ENCODE results near the gene DYNLT4. TPM values are rescaled to one million over a fixed set of nuclear protein-coding genes. Genes with fewer than 3 reads are reported as not detected.

Gene DYNLT4
- total RNA-seq, 2 experiments from 2014 or later: 0.36 to 1.1 TPM

DNA sequence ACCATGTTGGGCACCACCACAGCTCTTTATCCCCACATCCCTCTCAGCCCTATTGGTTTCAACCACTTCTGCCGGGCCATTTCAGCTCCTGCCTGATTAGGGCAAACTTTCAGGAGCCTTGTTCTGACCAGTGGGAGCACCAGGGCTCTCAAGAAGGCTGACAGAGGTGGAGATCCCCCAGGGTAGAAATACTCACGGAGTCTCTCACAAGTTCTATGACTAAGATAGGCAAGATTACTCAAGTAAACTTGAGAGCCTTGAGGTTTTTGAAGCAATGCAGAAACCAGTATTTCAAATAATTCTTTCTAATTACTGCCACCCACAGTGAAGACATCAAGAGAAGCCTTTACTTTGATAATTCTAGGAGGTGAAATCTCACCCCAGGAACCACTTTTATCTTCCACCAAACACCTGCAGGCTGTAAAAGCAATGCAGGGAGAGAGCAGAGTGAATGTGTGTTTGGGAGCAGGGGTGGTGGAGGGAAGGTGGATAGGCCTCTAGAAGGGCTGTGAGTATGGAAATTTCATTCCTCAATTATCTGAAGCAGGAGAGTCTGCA, 42.5 kb upstream of the DYNLT4 start:
- POLR2A ChIA-PET: interaction anchor here (0.6 to 1.5 kb wide), 3 partner anchors 23 to 453 kb away, joined by 3 to 5 read pairs (median 3); partner anchors contain the start of gene RNU5D-1
- DNase-seq (no peak), ATAC-seq (peak; percentile 76)
- TF ChIP-seq, protein P1, sequence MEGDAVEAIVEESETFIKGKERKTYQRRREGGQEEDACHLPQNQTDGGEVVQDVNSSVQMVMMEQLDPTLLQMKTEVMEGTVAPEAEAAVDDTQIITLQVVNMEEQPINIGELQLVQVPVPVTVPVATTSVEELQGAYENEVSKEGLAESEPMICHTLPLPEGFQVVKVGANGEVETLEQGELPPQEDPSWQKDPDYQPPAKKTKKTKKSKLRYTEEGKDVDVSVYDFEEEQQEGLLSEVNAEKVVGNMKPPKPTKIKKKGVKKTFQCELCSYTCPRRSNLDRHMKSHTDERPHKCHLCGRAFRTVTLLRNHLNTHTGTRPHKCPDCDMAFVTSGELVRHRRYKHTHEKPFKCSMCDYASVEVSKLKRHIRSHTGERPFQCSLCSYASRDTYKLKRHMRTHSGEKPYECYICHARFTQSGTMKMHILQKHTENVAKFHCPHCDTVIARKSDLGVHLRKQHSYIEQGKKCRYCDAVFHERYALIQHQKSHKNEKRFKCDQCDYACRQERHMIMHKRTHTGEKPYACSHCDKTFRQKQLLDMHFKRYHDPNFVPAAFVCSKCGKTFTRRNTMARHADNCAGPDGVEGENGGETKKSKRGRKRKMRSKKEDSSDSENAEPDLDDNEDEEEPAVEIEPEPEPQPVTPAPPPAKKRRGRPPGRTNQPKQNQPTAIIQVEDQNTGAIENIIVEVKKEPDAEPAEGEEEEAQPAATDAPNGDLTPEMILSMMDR (IDR thresholded peaks at IDR 0.05): no peak
- no peak overlapping the region for H3K4me3 Mint-ChIP-seq
- peak overlapping the region; percentile 28 for H3K27ac Mint-ChIP-seq
- no peaks in the 10 kb centered on the region for H3K9me3 Mint-ChIP-seq
- peaks cover 17% of the 10 kb centered on the region for H3K4me1 Mint-ChIP-seq (ENCODE audit: low read depth)
- CTCF ChIA-PET: no interaction called here
- intact Hi-C loops (cut with micrococcal nuclease): no loop called here
- no peaks in the 10 kb centered on the region for H3K27me3 Mint-ChIP-seq
- H3K36me3 Mint-ChIP-seq (ENCODE audit: low read depth): peaks cover 15% of the 10 kb centered on the region

DNA sequence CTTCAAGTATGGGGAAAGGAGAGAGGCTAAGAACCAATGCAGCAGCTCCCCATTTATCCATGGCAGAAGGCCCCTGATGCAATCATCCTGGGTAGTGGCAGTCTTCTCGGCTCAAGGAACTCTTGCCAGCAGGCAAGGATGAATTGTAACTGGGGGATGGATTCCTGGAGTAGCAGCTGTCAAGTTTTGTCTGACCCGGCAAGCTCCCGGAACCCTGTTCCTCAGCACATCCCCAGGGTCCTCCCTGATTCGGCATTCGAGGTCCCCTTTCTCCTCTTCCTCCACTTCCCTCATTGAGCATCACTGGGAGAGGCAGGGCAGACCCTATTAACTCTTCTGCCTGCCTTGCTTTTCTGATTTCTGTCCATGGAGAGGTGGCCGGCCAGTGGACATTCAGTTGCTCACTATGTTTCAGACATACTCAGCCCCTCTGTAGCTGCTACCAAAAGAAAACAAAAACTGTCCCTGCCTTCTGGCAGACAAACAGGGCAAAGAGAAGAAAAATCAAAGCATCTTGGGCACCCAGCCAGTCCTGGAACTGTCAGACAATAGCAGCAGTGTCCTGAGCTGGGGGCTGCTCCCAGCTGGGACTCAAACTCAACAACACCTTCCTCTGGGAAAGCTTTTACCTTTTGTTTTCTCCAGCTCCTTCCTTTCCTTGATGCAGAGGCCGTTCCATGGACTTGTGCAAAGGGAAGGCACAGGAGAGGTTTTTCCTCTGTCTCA, 41.5 kb upstream of the DYNLT4 start:
- Mint-ChIP-seq H3K36me3 (ENCODE audit: low read depth) (peaks cover 11% of the 10 kb centered on the region), H3K4me3 (no peak overlapping the region), H3K9me3 (no peaks in the 10 kb centered on the region), H3K27ac (no peak overlapping the region), H3K4me1 (ENCODE audit: low read depth) (peaks cover 17% of the 10 kb centered on the region), H3K27me3 (no peaks in the 10 kb centered on the region)
- ATAC-seq (no peak), DNase-seq (no peak)
- POLR2A ChIA-PET: interaction anchor here (0.6 to 1.5 kb wide), 6 partner anchors 22 to 452 kb away, joined by 3 to 5 read pairs (median 3); partner anchors contain the start of genes EIF2B3 and RNU5D-1
- intact Hi-C loops (cut with micrococcal nuclease): no loop called here
- TF ChIP-seq, protein P1 (IDR thresholded peaks at IDR 0.05): no peak
- CTCF ChIA-PET: interaction anchor here (0.6 to 1.2 kb wide), 2 partner anchors 12 to 16 kb away, joined by 3 read pairs; no protein-coding TSS in a partner anchor

DNA sequence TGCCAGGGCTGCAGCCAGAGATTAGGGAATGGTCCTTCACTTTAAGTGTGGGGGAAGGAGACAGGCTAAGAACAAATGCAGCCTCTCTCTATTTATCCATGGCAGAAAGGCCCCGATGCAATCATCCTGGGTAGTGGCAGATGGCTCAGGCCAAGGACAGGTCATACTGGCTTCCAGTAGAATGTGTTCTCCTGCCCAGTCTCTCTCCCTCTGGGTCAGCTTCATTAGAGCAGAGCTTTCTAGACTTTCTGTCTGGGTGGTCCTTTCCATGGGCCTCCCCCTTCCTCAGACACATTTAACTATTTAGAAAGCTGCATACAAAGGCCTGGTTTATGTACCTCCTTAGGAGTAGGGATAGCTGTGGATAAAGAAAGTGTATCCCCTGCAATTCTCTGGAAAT, 40.7 kb upstream of the DYNLT4 start:
- Mint-ChIP-seq H3K4me1 (ENCODE audit: low read depth) (peaks cover 17% of the 10 kb centered on the region), H3K36me3 (ENCODE audit: low read depth) (peaks cover 6% of the 10 kb centered on the region), H3K27ac (no peak overlapping the region), H3K4me3 (no peak overlapping the region), H3K27me3 (no peaks in the 10 kb centered on the region), H3K9me3 (no peaks in the 10 kb centered on the region)
- ATAC-seq: no peak
- TF ChIP-seq, protein P1 (IDR thresholded peaks at IDR 0.05): no peak
- intact Hi-C loops (cut with micrococcal nuclease): no loop called here
- ChIA-PET POLR2A (interaction anchor here (1.2 to 1.3 kb wide), 2 partner anchors 28 to 29 kb away, joined by 3 read pairs; no protein-coding TSS in a partner anchor), CTCF (interaction anchor here (1.2 kb wide), 1 partner anchor 13 kb away, joined by 3 read pairs; no protein-coding TSS in a partner anchor)
- DNase-seq: no peak

DNA sequence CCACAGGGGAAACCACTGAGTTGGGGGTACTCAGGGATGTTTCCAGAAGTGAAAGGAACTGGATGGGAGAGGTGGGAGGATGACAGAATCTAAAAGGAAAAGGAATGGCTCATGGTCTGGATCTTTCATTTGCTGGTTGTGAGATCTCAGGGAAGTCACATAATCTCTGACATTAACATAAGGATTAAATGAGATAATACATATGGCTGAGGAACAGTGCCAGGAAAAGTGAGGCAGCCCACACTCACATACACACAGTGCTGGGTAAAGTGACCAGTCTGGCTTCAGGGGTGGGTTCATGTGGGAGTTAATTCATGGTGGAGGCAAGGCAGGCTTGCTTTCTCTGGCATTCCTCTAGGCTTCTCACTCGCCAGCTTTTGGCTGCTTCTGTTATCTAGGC, 39.8 kb upstream of the DYNLT4 start:
- H3K27ac Mint-ChIP-seq: no peak overlapping the region
- DNase-seq: no peak
- ChIA-PET CTCF (no interaction called here), POLR2A (no interaction called here)
- no peak overlapping the region for H3K4me3 Mint-ChIP-seq
- H3K36me3 Mint-ChIP-seq (ENCODE audit: low read depth): peaks cover 4% of the 10 kb centered on the region
- peaks cover 21% of the 10 kb centered on the region for H3K4me1 Mint-ChIP-seq (ENCODE audit: low read depth)
- no peak for ATAC-seq
- peaks cover under 1% of the 10 kb centered on the region for H3K27me3 Mint-ChIP-seq
- intact Hi-C loops (cut with micrococcal nuclease): no loop called here
- no peaks in the 10 kb centered on the region for H3K9me3 Mint-ChIP-seq
- TF ChIP-seq, protein P1 (IDR thresholded peaks at IDR 0.05): no peak

Data from activated CD8-positive, alpha-beta T cell treated with anti-CD3 and anti-CD28 coated beads for 36 hours (primary cell).